ENCODE measurements around the gene NCOA5.

Gene NCOA5

DNA sequence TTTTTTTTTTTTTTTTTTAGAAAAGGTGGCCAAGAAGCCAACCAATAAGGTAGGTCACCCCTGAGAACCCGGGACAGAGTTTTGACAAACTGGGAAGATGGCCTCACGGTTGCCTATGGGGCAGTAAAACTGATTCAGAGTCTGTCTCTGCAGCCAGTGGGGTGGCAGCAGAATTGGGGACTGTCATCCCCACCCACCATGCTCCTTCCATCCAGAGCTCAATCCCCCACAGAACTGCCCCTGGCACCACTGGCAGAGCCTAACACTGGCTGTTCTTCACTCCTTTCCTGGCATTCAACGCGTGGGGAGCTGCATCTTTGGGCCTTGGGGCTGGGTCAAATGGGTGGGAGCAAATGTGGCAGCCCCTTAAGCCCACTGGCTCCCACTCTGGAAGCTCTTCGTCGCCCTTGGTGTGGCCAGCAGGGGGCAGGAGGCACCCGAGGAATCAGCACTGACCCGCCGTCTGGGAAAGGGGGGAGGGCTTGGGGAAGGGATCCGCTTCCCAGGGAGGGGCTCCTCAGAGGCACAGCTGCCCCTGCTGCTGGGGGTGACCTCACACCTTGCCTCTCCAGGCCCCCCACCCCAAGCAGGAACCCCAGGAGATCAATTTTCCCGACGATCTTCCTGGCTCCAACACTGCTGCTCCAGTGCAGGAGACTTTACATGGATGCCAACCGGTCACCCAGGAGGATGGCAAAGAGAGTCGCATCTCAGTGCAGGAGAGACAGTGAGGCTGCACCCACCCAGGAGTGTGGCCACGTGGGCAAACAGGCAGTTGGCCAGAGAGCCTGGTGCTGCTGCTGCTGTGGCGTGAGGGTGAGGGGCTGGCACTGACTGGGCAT lies 38.8 kb upstream of the NCOA5 start:
- H3K27me3 ChIP-seq (ENCODE audit: insufficient read depth, low read depth, severe bottlenecking): no peaks in the 10 kb centered on the region
- peak; percentile 85 for DNase-seq

GRCh38 chr20:46127396-46128010 lies 37.7 kb upstream of the NCOA5 start:
- TF ChIP-seq, protein P1, sequence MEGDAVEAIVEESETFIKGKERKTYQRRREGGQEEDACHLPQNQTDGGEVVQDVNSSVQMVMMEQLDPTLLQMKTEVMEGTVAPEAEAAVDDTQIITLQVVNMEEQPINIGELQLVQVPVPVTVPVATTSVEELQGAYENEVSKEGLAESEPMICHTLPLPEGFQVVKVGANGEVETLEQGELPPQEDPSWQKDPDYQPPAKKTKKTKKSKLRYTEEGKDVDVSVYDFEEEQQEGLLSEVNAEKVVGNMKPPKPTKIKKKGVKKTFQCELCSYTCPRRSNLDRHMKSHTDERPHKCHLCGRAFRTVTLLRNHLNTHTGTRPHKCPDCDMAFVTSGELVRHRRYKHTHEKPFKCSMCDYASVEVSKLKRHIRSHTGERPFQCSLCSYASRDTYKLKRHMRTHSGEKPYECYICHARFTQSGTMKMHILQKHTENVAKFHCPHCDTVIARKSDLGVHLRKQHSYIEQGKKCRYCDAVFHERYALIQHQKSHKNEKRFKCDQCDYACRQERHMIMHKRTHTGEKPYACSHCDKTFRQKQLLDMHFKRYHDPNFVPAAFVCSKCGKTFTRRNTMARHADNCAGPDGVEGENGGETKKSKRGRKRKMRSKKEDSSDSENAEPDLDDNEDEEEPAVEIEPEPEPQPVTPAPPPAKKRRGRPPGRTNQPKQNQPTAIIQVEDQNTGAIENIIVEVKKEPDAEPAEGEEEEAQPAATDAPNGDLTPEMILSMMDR (IDR thresholded peaks at IDR 0.05; ENCODE audit: low read depth, low read length): no peak
- H3K36me3 ChIP-seq: no peaks in the 10 kb centered on the region
- no peaks in the 10 kb centered on the region for H3K27me3 ChIP-seq (ENCODE audit: insufficient read depth, low read depth, severe bottlenecking)
- DNase-seq: no peak
- no peak overlapping the region for H3K27ac ChIP-seq
- no peak overlapping the region for H3K4me3 ChIP-seq (ENCODE audit: low read depth, low read length)
- H3K9me3 ChIP-seq (ENCODE audit: severe bottlenecking): no peaks in the 10 kb centered on the region

More for the DNA sequence above, 38.8 kb upstream of the NCOA5 start:
- Histone ChIP-seq H3K9me3 (ENCODE audit: severe bottlenecking) (no peaks in the 10 kb centered on the region), H3K27ac (no peak overlapping the region), H3K36me3 (no peaks in the 10 kb centered on the region), H3K4me3 (ENCODE audit: low read depth, low read length) (no peak overlapping the region)
- TF ChIP-seq, protein P1 (IDR thresholded peaks at IDR 0.05; ENCODE audit: low read depth, low read length): peak; percentile 84

DNA sequence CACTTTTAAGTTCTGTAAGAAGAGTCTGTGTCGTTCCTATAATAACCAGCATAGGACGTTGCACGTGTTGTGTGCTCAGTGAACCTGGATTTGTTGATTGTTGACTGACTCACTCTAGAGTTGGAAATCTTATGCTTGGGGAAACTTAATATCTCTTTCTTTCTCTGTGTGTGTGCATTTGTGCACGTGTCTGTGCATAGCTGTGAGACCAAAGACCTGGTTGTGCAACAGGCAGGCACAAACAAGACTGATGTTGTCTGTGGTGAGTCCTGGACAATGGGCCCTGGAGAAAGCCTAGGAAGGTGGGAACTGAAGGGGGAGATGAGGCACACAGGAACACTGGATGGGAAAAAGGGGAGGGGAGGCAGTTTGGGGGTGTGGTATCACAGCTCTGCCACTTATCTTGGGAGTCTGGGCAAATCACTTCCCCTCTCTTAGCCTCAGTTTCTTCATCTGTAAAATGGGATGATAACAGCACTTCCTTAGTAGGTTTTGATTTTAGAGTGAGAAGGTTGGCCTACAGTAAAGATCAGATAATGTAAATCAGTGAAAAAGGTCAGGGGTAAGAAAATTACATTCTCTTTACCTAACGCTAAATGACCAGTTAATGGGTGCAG lies 36.8 kb upstream of the NCOA5 start:
- no peaks in the 10 kb centered on the region for H3K36me3 ChIP-seq
- no peaks in the 10 kb centered on the region for H3K9me3 ChIP-seq (ENCODE audit: severe bottlenecking)
- H3K27me3 ChIP-seq (ENCODE audit: insufficient read depth, low read depth, severe bottlenecking): no peaks in the 10 kb centered on the region
- TF ChIP-seq, protein P1 (IDR thresholded peaks at IDR 0.05; ENCODE audit: low read depth, low read length): no peak
- H3K27ac ChIP-seq: no peak overlapping the region
- no peak overlapping the region for H3K4me3 ChIP-seq (ENCODE audit: low read depth, low read length)
- DNase-seq: no peak

DNA sequence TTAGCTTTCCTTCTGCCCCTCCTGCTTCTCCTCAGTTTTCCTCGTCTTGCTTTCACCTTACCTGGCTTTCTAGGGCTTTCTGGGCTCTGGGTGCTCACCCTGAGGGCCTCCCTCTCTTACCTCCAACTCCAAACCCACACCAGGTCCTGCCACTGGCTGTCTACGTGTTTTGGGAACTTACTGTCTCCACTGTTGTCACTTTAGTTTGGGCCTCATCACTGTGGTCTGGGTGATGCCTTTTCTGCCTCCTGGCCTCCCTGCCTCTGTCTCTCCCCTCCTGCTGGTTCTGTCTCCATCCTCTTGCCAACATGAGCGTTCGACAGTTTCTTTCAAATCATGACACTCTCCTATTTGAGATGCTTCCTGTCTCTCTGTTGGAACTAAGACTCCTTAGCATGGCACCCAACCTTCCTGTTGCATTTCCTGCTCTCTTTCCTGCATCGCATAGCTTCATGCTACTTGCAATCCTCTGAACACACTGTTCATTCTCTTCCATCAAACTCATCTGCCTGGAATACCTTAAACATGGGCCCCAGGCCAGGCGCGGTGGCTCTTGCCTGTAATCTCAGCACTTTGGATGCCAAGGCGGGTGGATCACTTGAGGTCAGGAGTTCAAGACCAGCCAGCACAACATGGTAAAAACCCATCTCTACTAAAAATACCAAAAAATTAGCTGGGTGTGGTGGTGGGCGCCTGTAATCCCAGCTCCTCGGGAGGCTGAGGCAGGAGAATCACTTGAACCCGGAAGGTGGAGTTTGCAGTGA lies 33.9 kb upstream of the NCOA5 start:
- Histone ChIP-seq H3K36me3 (no peaks in the 10 kb centered on the region), H3K27me3 (ENCODE audit: insufficient read depth, low read depth, severe bottlenecking) (no peaks in the 10 kb centered on the region)

More for the DNA sequence above, 33.9 kb upstream of the NCOA5 start:
- Histone ChIP-seq H3K9me3 (ENCODE audit: severe bottlenecking) (no peaks in the 10 kb centered on the region), H3K4me3 (ENCODE audit: low read depth, low read length) (no peak overlapping the region), H3K27ac (no peak overlapping the region)
- no peak for DNase-seq
- TF ChIP-seq, protein P1 (IDR thresholded peaks at IDR 0.05; ENCODE audit: low read depth, low read length): no peak

Data from WERI-Rb-1 (cell line).